ENCODE results near the gene CMTM5.
"Not testable (repeated sequence)": the region's sequence is repeated elsewhere in the genome, so short reads cannot be mapped to it uniquely, and the experiment has no call there.

The CMTM5 gene

GRCh38 chr14:23400496-23401149, 23.8 kb downstream of the CMTM5 start:
- not testable (repeated sequence) for DNase-seq

- no peak for DNase-seq
These were observed 24.4 kb downstream of the CMTM5 start for GRCh38 chr14:23401291-23401690.

- DNase-seq: no peak
These were observed 25.7 kb downstream of the CMTM5 start for GRCh38 chr14:23402296-23403138.

GRCh38 chr14:23403139-23403438, 26.2 kb downstream of the CMTM5 start:
- no peak for DNase-seq

GRCh38 chr14:23403908-23404307, 27.1 kb downstream of the CMTM5 start:
- no peak for DNase-seq

- DNase-seq: no peak
These were observed 27.6 kb downstream of the CMTM5 start for GRCh38 chr14:23404331-23404900.

GRCh38 chr14:23405096-23405495, 28.2 kb downstream of the CMTM5 start:
- no peak for DNase-seq

- no peak for DNase-seq
These were observed 28.7 kb downstream of the CMTM5 start for GRCh38 chr14:23405516-23406025.

GRCh38 chr14:23406244-23406643, 29.4 kb downstream of the CMTM5 start:
- DNase-seq: no peak

- DNase-seq: no peak
These were observed 30.0 kb downstream of the CMTM5 start for GRCh38 chr14:23406725-23407355.

GRCh38 chr14:23407516-23408306, 30.9 kb downstream of the CMTM5 start, which contains the start of gene MYH6:
Gene MYH6, minus strand, starts transcription at chr14:23408273. Its CDS starts 1,050 bp downstream, at chr14:23407223.
- DNase-seq: no peak

GRCh38 chr14:23408307-23408630, 31.4 kb downstream of the CMTM5 start:
- DNase-seq: no peak

- DNase-seq: no peak
These were observed 32.6 kb downstream of the CMTM5 start for GRCh38 chr14:23409475-23409874.

- DNase-seq: no peak
These were observed 33.3 kb downstream of the CMTM5 start for GRCh38 chr14:23409966-23410635.

GRCh38 chr14:23411563-23412525, 35.0 kb downstream of the CMTM5 start:
- no peak for DNase-seq

- DNase-seq: no peak
These were observed 36.8 kb downstream of the CMTM5 start for GRCh38 chr14:23413681-23414080.

GRCh38 chr14:23414254-23414653, 37.4 kb downstream of the CMTM5 start:
- DNase-seq: no peak

GRCh38 chr14:23414906-23415820, 38.3 kb downstream of the CMTM5 start:
- no peak for DNase-seq

Data from COR-L47 (cell line).